ENCODE results near the gene PF4V1.
"Not testable (repeated sequence)": the region's sequence is repeated elsewhere in the genome, so short reads cannot be mapped to it uniquely, and the experiment has no call there.

PF4V1 gene

DNA sequence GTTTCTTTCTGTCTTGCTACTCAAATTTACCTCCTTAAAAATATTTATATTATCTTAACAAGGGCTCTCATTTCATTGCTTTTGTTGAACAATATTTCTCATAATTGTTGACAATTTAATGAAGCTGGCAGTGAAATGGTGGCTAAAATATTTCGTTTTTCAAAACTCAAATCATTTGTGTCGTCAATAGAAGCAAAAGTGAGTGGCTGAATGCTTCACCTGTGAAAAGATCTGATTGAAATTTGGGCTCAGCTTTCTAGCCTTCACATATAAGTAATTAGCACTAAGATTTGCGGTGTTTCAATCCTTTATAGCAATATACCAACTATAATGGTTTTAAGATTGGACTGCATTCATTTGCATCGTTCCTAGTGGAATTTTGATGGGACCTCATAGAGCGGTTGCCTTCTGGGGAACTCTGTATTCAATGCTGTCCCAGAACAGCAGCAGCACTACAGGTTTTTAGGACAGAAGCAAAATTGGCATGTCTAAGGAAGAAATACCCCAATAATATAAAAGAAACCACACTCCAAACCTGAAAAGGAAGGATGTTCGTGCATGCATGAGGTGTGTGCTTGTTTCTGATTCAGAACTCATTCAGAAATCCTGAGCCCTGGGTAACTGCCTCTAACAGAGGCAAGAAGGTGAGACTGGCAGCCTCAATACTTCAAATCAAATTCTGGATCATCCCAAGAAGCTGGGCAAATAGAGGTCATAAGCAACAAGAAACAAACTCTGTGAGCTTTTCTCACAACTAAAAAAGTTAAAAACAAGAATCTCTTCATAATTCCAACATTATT is 18.6 kb downstream of the PF4V1 start:
- FAIRE-seq: no peak

DNA sequence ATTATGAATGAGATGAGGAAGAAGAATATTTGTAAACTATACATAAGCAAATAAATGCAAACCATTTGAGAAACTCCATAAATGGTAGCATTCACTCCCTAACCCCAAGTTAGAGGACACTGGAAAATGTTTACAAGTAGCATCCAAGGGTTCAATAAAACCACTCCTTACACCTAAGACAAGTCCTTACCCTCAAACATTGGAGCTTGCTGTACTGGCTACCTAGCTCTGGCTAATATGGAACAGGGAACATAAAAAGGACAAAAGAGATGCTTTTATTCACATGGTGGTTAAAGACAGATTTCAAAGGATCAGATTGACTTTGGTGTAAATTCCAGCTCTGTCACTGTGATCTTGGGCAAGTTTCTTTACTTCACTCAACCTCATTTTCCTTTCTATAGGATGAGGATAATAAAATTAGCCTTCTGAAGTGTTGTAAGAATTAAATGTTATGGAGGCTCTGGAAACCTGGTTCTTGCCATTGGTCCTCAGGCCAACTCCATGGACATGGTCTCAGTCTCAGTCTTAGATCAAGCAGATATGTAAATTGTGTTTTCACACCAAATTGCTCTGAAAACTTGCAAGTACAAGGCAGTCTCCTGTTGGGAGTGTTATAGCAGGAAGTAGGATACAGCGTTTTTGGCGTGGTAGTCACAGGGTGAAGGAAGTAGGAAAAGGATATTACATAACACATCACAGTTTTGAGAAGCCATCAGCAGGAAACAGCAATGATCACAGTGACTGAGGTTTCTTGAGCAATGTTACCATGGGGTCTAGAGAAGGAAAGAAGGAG is 19.4 kb downstream of the PF4V1 start:
- FAIRE-seq: no peak

DNA sequence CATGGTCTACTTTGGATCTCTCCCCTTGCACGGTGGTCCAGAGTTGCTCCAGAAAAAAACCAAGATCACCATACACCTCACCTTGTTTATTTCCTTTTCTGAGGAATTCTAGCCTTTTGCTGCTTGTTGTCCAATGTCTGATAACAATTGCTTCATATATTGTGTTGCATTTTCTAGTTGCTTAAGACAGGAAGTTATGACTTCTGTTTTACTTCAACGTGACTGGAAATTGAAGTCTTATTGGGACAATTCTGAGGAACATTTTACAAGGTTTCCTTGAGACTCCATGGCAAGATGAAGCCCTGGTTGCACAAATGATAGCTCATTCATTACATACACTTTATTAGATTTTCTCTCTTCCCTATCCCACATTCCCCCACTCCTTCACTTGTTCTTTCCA is 21.3 kb downstream of the PF4V1 start:
- no peak for FAIRE-seq

DNA sequence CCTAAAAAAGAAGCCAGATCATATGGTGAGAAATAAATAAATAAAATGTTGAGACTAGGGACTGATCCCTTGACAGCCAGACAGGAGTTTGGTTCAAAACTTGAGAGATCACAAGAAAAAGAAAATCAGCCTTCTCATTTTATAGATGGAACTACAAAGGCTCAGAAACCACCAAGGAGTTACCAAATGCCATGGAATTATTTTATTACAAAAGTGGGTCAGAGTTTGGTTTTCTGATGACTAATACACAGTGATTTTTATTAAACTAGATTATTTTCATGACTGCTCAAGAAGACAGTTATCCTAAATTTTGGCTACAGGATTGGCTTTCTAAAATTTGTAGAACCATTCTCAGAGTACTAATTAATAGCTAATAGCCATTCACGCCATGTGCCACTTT is 22.3 kb downstream of the PF4V1 start:
- no peak for FAIRE-seq

DNA sequence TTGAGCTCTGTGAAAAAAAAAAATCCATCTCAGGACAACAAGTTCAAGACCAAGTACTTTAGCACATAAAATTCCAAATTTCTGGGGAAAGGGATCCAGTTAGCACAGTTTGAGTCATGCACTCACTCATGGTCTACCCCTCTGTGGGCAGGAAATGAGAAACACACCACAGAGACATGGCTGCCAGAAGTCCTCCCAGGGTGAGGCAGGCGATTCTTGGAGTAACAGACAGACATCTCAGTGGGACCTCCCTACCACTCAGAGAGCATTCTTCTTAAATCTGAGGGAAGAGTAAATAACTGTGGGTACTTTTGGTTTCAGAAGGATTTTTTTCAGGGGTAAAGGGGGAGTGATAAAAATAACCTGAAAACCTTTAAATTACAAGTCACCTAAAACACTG is 30.2 kb downstream of the PF4V1 start:
- no peak for FAIRE-seq

DNA sequence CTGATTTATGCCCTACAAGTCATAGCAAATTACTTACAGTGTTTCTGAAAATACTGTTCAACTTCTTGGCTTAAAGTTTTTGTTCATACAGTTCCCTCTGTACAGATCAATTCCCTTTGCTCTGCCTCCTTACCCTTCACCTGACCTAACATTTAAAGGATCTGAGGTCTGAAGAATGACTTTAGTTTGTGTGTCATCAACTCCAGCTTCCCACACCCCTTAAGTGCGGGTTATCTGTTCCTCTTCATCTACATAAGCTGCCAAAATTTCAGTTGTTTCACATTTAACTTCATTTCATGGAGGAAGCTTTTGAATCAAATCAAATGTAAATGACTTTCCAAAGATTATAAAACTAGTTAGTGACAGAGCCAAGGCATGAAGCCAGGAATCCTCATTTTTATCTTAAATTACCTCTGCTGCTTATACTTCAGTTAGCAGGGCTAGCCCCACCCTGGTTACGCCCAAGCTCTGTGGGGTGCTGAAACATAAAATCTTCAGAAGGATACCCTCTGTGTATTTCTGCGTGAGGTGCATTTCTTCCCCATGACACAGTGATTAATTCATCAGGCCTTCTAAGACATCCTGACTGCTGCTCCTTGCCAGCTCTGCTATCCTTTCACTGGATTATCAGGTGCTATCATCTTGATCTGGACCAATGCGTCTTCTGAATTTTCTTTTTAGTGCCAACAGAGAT is 32.6 kb downstream of the PF4V1 start:
- FAIRE-seq: no peak

DNA sequence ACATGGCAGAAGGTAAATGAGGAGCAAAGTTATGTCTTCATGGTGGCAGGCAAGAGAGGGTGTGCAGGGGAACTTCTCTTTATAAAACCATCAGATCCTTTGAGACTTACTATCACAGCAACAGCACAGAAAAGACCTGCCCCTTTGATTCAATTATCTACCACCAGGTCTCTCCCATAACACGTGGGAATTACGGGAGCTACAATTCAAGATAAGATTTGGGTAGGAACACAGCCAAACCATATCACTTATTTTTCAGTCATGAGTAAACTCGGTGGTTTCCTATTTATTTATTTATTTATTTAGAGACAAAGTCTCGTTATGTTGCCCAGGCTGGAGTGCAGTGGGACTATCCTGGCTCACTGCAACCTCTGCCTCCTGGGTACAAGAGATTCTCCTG is 38.2 kb downstream of the PF4V1 start:
- no peak for FAIRE-seq

DNA sequence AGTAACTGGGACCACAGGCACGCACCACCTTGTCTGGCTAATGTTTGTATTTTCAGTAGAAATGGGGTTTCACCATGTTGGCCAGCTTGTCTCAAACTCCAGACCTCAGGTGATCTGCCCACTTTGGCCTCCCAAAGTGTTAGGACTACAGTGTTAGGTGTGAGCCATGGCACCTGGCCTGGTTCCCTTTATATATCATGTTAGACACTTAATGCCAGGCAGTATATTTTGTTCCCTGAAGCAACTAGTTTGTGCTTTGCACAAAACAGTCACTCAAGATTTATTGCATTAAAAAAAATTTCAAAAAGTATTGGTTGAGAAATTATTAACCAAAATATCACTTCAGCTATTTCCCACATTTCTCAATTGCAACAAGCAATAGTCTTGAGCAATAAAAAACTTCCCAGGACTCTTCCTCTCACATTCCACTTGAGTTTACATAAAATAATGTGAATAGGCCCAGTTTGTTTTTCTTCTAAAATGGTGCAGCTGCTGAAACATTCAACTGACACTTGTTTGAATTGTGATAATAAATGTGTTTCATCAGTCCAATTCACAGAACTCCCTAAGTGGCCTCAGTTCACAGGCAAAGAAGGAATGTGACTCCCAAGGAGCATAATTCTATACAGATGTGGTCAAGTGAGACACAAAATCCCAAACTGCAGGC is 38.8 kb downstream of the PF4V1 start:
- FAIRE-seq: no peak

DNA sequence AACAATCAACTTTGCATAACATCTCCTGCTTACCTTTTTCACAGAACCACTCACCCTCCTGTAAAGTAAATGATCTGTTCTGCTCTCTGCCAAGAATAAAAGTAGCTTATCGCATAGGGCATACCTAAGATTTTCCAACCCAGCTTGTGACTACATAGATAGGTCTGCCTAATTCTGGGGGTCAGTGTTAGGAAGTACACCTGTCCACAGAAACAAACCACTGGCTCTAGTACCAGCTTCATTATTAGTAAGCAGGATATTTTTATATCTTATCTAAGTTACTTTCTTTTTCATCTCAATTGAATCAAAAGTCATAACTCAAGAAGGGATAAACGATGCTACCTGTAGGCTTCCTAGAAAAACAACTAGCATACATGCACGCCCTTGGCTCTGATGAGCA is 39.9 kb downstream of the PF4V1 start:
- FAIRE-seq: no peak

DNA sequence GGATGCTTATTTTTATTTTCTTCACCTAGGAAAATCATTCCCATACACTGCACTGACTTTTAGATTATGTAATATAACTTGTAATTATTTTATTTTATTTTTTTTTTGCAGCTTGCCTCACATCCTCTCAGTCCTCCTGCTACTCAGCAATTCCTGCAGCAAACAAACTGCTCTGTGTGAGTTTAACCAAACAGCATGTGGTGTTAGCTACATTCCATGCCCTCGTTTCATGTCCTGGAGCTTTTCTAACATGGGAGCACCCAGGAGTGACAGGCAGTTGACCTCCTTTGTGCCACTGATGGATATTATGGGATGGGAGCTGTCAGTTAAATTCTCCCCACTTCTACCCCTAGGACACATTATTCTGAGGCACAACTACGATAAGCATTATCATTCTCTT is 40.9 kb downstream of the PF4V1 start:
- no peak for FAIRE-seq

DNA sequence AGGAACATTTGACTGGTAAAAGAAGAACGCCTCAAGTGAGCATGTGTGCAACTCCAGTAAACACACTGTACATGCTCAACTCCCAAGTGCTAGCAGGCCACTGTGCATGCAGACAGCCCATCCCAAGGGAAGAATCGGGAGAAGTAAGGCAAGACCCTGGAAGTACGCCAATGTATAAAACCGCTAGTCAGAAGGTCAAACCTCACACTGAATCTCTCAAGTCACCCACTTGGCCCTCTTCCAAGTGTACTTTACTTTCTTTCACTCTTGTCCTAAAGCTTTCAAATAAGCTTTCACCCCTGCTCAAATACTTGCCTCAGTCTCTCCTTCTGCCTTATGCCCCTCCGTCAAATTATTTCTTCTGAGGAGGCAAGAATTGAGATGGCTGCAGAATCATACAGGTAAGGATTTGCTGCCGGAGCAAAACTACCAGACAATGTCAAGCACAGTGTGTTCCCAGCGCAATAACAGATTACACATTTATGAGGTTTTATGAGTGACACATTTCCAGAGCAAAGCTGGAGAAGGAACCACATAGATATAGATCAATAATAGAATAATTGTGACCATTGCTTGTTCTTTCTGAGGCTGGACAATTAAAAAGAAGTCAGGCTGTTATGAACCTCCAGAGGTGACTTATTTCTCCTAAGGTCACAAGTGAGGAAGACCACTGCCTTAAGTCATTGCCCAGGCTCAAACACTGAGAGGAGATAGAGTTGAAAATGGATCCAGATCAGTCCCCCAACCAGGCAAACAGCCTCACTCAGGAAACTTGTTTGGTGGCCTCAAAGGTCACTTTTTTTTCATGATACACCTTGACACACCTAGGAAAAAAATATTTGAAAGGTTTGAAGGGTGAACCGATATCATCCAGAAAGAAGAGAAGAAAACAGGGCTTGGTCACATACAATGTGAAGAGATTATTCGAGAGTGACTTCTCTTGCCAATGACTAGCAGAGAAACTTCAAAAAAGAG is 42.4 kb downstream of the PF4V1 start:
- FAIRE-seq: no peak

DNA sequence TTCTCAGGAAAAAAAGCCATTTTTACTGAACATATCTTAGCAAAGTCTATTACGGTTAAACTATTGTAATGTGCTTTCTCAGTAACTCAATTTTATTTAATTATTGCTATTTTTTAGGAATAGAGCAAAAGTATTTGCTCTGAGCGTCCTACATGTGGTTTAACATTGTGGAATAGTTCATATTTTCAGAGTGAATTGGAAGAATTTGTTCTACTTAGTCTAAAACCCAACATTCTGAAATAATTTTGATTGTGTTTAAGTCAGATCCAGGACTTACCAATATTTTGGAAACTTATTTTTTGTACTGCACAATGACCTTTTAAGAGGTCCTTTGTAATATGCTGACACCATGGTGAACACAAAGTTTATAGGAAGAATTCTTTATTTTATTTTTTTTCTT is 43.3 kb downstream of the PF4V1 start:
- FAIRE-seq: no peak

DNA sequence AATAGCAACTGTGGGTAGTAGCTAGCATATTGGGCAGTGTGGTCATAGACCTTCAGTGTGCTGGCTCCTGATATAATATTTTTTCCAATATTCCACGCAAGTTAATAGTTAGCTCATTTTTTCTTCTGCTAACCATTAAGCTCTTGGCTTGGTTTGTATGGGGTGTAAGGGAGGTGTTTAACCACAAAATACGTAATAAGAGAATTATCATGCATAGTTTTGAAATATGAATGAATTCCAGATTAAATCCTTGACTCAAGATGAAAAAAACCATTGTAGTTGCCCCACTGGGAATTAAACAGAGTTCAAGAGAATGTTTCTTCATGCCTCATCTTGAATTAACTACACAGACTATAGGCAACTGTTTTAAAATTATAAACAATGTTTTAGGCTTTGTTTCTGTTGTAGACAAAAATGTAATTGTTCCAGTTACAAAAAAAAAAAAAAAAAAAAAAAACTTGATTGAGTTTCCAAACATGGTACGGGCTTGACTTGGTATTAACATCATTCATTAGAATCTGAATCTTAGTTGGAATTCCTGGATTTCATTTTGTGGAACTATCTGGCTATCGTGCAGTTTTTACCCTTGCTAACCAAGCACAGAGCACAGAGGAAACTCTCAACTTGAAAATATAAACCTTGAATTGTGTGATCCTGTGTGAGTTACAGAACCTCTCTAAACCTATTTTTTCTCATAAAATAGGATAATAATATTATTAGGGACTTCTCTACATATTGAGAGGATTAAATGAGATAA is 44.5 kb downstream of the PF4V1 start:
- FAIRE-seq: no peak

DNA sequence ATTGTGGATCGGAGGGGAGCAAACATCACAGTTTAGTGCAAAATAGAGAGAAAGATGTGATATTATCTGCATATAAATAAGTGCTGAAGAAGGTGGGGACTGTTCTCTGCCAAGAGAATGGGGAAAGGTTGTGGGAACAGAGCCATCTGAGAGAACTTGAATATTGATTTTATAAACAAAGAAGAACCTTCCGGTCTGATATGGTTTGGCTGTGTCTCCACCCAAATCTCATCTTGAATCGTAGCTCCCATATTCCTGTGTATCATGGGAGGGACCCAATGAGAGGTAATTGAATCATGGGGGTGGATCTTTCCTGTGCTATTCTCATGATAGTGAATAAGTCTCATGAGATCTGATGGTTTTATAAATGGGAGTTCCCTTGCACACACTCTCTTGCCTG is 46.2 kb downstream of the PF4V1 start:
- FAIRE-seq: not testable (repeated sequence)

DNA sequence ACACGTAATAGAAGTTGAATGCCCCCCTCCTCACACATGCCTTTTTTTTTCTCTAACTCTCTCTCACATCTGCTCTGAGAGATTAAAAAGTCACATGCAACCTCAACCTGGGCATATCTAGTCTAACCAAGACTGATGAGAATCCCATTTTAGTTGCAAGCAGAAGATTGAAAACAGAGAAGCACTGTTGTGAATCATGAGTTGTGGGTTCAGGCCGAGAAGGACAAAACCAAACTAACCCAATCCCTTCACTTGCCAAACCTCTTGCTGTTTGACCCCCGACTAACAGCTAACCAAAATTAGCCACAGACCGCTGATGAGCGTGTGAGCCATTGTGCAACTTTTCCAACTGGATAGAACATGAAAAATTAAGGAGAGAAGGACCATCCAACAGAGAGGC is 47.9 kb downstream of the PF4V1 start:
- no peak for FAIRE-seq

DNA sequence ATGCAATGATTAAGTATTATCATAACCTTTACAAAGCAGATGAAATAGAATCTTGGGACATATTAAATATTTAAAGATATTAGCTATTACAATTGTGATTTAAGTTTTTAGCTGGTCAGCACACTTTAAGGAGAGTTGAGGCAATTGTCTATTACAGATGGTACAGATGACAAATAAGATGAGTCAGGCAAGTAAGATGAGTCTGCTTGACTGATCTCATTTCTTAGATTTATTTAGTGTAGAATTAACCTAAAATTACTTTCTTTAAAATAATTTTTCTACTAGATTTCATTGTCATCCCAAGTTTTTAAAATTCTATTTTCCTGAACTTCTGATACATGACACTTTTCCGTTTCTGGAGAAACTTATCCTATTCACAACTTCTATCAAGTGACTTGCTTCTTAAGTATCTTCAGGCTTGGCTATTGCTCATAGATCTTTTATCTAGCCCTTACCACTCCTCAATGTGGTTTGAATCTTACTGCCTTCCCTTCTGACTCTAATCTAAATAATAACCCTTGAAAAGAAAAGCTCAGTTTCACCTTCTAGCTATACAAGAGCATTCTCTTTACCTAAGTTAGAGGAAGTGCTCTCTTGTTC is 49.0 kb downstream of the PF4V1 start:
- FAIRE-seq: no peak

DNA sequence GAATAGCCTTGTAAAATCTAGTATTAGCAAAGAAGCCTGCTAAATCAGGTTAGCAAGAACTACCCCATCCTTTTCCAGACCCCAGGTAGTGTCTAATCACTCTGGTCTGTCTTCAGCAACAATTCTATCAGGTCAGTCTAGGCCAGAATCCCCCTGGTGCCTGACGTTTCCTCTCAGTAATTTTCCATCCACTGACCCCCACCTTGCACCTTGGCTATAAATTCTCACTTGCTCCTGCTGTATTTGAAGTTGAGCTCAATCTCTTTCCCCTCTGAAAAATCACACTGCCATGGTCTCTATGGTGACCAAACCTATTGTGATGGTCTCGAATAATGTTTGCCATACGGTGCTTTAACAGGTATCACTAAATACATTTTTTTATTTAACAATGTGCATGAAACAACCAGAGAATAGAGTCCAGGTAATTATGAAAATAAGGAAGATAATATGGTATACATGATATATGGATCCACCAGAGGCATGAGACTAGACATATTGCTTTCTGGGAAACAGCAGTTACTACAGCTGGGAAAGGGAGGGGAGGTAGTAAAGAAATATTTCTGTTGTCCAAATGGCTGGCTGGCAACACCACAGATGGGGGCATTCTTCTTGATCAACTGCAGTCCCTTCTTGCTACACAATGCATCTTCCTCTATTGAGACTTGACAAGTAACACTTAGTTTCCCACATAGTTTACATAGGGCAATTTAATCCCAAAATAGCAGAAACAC is 49.9 kb downstream of the PF4V1 start:
- FAIRE-seq: no peak

All from TTC549 (cell line).